OCI-LY7 (cell line): Measurements from ENCODE around the gene AMPD3. TPM values are rescaled to one million over a fixed set of nuclear protein-coding genes. Genes with fewer than 3 reads are reported as not detected.

ENCODE experiments used
- BruUV-seq: library from RNA; stranded (reverse); fragments of 400-500 nt; replicated peaks from 2 replicates; lab custom pipeline; 2021; lab: Mats Ljungman, UMichigan
- CTCF ChIA-PET: fragments of 300-600 bp; sonication (Branson Sonifier 250); formaldehyde crosslinking; loops from one replicate; lab custom pipeline; 2022; ENCODE audit warnings: antibody characterized with exemption; ENCODE audit not compliant: unreplicated experiment; lab: Charles Lee
- POLR2A ChIA-PET: fragments of 300-600 bp; sonication (Branson Sonifier 250); formaldehyde crosslinking; loops from one replicate; lab custom pipeline; 2022; ENCODE audit warnings: antibody characterized with exemption; lab: Charles Lee
- DNase-seq: peaks from one replicate; pipeline ENCODE4 v3.0.0-alpha.2; 2015; ENCODE audit warnings: low spot score
- H2AFZ ChIP-seq: fragments of 200-600 bp; sonication (generic), shearing (Covaris generic); 2 replicates; pipeline ENCODE4 v1.6.1; 2014; ENCODE audit warnings: mild to moderate bottlenecking, antibody characterized with exemption, low read length, moderate library complexity
- H3K27ac ChIP-seq: fragments of 200-600 bp; sonication (generic); 2 replicates; pipeline ENCODE4 v1.5.1; 2014; ENCODE audit warnings: mixed run types, low read depth, mild to moderate bottlenecking, moderate library complexity, low read length, inconsistent platforms; ENCODE audit not compliant: poor library complexity, severe bottlenecking
- H3K36me3 ChIP-seq: fragments of 200-600 bp; sonication (generic); 2 replicates; pipeline ENCODE4 v1.6.1; 2014; ENCODE audit warnings: mild to moderate bottlenecking, antibody characterized with exemption, low read length, moderate library complexity, mixed read lengths; ENCODE audit not compliant: insufficient read depth
- H3K4me1 ChIP-seq: fragments of 200-600 bp; sonication (generic); 2 replicates; pipeline ENCODE4 v1.5.1; 2014; ENCODE audit warnings: mild to moderate bottlenecking, low read length; ENCODE audit not compliant: insufficient read depth, poor library complexity, severe bottlenecking
- H3K4me2 ChIP-seq: fragments of 200-600 bp; sonication (generic); 2 replicates; pipeline ENCODE4 v1.6.1; 2014; ENCODE audit warnings: mild to moderate bottlenecking, low read length
- H3K4me3 ChIP-seq: fragments of 200-600 bp; sonication (generic); 2 replicates; pipeline ENCODE4 v1.5.1; 2014; ENCODE audit warnings: mild to moderate bottlenecking, low read depth, low read length; ENCODE audit not compliant: poor library complexity, severe bottlenecking
- H3K79me2 ChIP-seq: fragments of 200-600 bp; sonication (generic); 2 replicates; pipeline ENCODE4 v1.6.1; 2016; ENCODE audit warnings: low read depth, mild to moderate bottlenecking, low read length, moderate library complexity, mixed read lengths; ENCODE audit not compliant: insufficient read depth
- H3K9me2 ChIP-seq: fragments of 200-600 bp; sonication (generic); 2 replicates; pipeline ENCODE4 v1.6.1; 2016; ENCODE audit warnings: mild to moderate bottlenecking, low read length, mixed read lengths; ENCODE audit not compliant: insufficient read depth
- H3K9me3 ChIP-seq: fragments of 200-600 bp; sonication (generic); 2 replicates; pipeline ENCODE4 v1.6.1; 2014; ENCODE audit warnings: mild to moderate bottlenecking, mixed run types, low read length, mixed read lengths
- H4K20me1 ChIP-seq: fragments of 200-600 bp; sonication (generic); 2 replicates; pipeline ENCODE4 v1.6.1; 2014; ENCODE audit warnings: mild to moderate bottlenecking, antibody characterized with exemption, low read length, moderate library complexity, mixed read lengths; ENCODE audit not compliant: insufficient read depth
- CTCF ChIP-seq: fragments of 200-600 bp; sonication (generic); conservative IDR thresholded peaks from 2 replicates; pipeline ENCODE4 v1.5.1; 2014; ENCODE audit warnings: mild to moderate bottlenecking, antibody characterized with exemption, low read length, moderate library complexity, mixed read lengths
- EZH2phosphoT487 ChIP-seq: fragments of 200-600 bp; sonication (generic); IDR thresholded peaks from 2 replicates; pipeline ENCODE4 v1.6.1; 2018; ENCODE audit warnings: low read depth, borderline replicate concordance, mild to moderate bottlenecking, mixed run types, antibody characterized with exemption, low read length, moderate library complexity, mixed read lengths
- intact Hi-C: fragments of 100-400 bp; cut with micrococcal nuclease; formaldehyde crosslinking; loops from one replicate; pipeline ENCODE4 v1.10.0; 2022; ENCODE audit not compliant: unreplicated experiment
- total RNA-seq, 2 experiments: library from RNA; depleted of rRNA in 1 of 2; stranded (reverse); fragments of >200 nt in 1 of 2; shearing (Covaris generic) in 1 of 2; gene quantifications; 2 replicates each; pipeline ENCODE4 v1.2.3, GENCODE V29; 2014 to 2022

The AMPD3 gene
- total RNA-seq, 2 experiments from 2014 or later, result 13.5 to 25.6 TPM

- Histone ChIP-seq H3K4me2 (no peak overlapping the region), H4K20me1 (no peaks in the 10 kb centered on the region), H3K79me2 (peaks cover 6% of the 10 kb centered on the region), H3K36me3 (no peaks in the 10 kb centered on the region), H3K9me3 (no peaks in the 10 kb centered on the region), H3K27ac (no peak overlapping the region), H3K9me2 (no peaks in the 10 kb centered on the region), H3K4me3 (no peak overlapping the region), H3K4me1 (peaks cover 37% of the 10 kb centered on the region), H2AFZ (no peak overlapping the region)
- intact Hi-C loops, result loop anchor here (10.0 kb wide), 2 partner anchors 697 to 767 kb away; no protein-coding TSS in a partner anchor
- no peak for TF ChIP-seq EZH2phosphoT487
- no peak for TF ChIP-seq CTCF
- ChIA-PET CTCF (interaction anchor here (0.9 to 1.1 kb wide), 2 partner anchors 9 to 53 kb away, joined by 3 to 5 read pairs; no protein-coding TSS in a partner anchor), POLR2A (interaction anchor here (0.7 to 7.6 kb wide), 2 partner anchors 9 to 1139 kb away, joined by 3 to 97 read pairs; no protein-coding TSS in a partner anchor)
- DNase-seq, result no peak
- no TSS peak for BruUV-seq
These were observed 2.8 kb upstream of the AMPD3 start for GRCh38 chr11:10452211-10452767.

- Histone ChIP-seq H3K36me3 (no peaks in the 10 kb centered on the region), H3K9me3 (no peaks in the 10 kb centered on the region), H3K4me1 (peaks cover 47% of the 10 kb centered on the region), H3K79me2 (peaks cover 16% of the 10 kb centered on the region), H2AFZ (no peak overlapping the region), H3K27ac (no peak overlapping the region), H3K9me2 (no peaks in the 10 kb centered on the region), H4K20me1 (no peaks in the 10 kb centered on the region), H3K4me2 (no peak overlapping the region), H3K4me3 (no peak overlapping the region)
- CTCF ChIA-PET, result interaction anchor here (1.1 kb wide), 1 partner anchor 12 kb away, joined by 5 read pairs; no protein-coding TSS in a partner anchor
- no peak for DNase-seq
- TF ChIP-seq EZH2phosphoT487 (no peak), CTCF (no peak)
- POLR2A ChIA-PET, result interaction anchor here (3.0 to 7.6 kb wide), 2 partner anchors 10 to 356 kb away, joined by 13 to 97 read pairs; partner anchors contain the start of gene EIF4G2
- intact Hi-C loops, result loop anchor here (10.0 kb wide), 2 partner anchors 698 to 768 kb away; no protein-coding TSS in a partner anchor
- no TSS peak for BruUV-seq
These were observed 1.8 kb upstream of the AMPD3 start for GRCh38 chr11:10453261-10453660.
